Measurements from ENCODE around the gene ADD3.

Gene ADD3

DNA sequence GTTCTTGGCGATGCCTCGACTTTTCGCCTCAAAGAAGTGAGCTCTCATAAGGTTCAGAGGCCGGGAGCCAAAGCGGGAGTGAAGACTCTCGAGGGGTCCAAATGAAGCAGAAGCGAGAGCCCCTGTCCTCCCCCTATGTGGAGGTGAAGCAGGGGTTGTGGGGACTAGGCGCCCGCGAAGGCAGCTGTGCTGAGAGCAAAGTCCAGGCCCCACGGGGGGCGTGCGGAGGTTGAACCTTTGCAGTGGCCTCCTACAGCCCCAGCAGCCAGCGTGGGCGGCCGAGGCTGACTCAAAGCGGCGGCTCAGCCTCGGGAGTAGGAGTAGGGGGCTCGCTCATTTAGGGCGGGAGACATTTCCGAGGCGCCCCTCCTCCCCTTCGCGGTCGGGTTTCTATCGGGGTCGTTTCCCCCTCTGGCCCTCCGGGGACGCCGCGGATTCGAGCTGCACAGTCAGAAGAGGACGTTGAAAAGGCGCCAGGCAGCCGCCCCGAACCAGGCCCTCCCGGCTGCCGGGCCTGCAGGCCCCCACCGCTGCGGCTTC is 553 bp upstream of the ADD3 start (continued):
- TF ChIP-seq ZNF629 (tag by site-specific recombination; IDR thresholded peaks at IDR 0.05) (no peak; the same call in none of the 2 replicates), ZNF274 (IDR thresholded peaks at IDR 0.05; ENCODE audit: low read length) (no peak), ZNF274 (tag by site-specific recombination; IDR thresholded peaks at IDR 0.05; ENCODE audit: borderline replicate concordance) (no peak), ZEB2 (tag by site-specific recombination; IDR thresholded peaks at IDR 0.05) (0 out of 2 replicates have a peak, but pooled peaks have one; percentile 23), SP3 (tag by site-specific recombination; IDR thresholded peaks at IDR 0.05) (no peak; the same call in 1 of the 2 replicates), ZNF2 (tag by site-specific recombination; IDR thresholded peaks at IDR 0.05) (0 out of 2 replicates have a peak, but pooled peaks have one; percentile 15), ZFP3 (tag by site-specific recombination; IDR thresholded peaks at IDR 0.05; ENCODE audit: low read depth) (no peak), HOXD13 (CRISPR knock-in tag; IDR thresholded peaks at IDR 0.05; ENCODE audit: borderline replicate concordance) (no peak), KLF16 (tag by site-specific recombination; IDR thresholded peaks at IDR 0.05) (0 out of 2 replicates have a peak, but pooled peaks have one; percentile 32), ZNF114 (tag by site-specific recombination; IDR thresholded peaks at IDR 0.05) (no peak), ZNF24 (tag by site-specific recombination; IDR thresholded peaks at IDR 0.05) (peak; percentile 81), MZF1 (tag by site-specific recombination; IDR thresholded peaks at IDR 0.05; ENCODE audit: borderline replicate concordance) (no peak), ZNF830 (tag by site-specific recombination; IDR thresholded peaks at IDR 0.05; ENCODE audit: low read depth) (no peak), ZNF112 (tag by site-specific recombination; IDR thresholded peaks at IDR 0.05) (no peak), SETDB1 (IDR thresholded peaks at IDR 0.05; ENCODE audit: insufficient read length, low read length) (no peak), ZNF140 (tag by site-specific recombination; IDR thresholded peaks at IDR 0.05) (no peak), ZNF514 (tag by site-specific recombination; IDR thresholded peaks at IDR 0.05) (no peak), ZNF433 (tag by site-specific recombination; IDR thresholded peaks at IDR 0.05; ENCODE audit: low read depth) (no peak), ZNF791 (tag by site-specific recombination; IDR thresholded peaks at IDR 0.05) (no peak), ZFP37 (tag by site-specific recombination; IDR thresholded peaks at IDR 0.05) (peak; percentile 73; the same call in 1 of the 2 replicates), OSR2 (tag by site-specific recombination; IDR thresholded peaks at IDR 0.05) (no peak)
- TF ChIP-seq, protein P1, sequence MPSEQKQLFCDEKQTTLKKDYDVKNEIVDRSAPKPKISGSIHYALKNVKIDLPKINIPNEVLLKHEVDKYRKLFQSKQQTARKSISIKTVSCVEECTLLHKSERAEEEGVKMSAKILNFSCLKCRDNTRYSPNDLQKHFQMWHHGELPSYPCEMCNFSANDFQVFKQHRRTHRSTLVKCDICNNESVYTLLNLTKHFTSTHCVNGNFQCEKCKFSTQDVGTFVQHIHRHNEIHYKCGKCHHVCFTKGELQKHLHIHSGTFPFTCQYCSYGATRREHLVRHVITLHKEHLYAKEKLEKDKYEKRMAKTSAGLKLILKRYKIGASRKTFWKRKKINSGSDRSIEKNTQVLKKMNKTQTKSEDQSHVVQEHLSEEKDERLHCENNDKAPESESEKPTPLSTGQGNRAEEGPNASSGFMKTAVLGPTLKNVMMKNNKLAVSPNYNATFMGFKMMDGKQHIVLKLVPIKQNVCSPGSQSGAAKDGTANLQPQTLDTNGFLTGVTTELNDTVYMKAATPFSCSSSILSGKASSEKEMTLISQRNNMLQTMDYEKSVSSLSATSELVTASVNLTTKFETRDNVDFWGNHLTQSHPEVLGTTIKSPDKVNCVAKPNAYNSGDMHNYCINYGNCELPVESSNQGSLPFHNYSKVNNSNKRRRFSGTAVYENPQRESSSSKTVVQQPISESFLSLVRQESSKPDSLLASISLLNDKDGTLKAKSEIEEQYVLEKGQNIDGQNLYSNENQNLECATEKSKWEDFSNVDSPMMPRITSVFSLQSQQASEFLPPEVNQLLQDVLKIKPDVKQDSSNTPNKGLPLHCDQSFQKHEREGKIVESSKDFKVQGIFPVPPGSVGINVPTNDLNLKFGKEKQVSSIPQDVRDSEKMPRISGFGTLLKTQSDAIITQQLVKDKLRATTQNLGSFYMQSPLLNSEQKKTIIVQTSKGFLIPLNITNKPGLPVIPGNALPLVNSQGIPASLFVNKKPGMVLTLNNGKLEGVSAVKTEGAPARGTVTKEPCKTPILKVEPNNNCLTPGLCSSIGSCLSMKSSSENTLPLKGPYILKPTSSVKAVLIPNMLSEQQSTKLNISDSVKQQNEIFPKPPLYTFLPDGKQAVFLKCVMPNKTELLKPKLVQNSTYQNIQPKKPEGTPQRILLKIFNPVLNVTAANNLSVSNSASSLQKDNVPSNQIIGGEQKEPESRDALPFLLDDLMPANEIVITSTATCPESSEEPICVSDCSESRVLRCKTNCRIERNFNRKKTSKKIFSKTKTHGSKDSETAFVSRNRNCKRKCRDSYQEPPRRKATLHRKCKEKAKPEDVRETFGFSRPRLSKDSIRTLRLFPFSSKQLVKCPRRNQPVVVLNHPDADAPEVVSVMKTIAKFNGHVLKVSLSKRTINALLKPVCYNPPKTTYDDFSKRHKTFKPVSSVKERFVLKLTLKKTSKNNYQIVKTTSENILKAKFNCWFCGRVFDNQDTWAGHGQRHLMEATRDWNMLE (tag by site-specific recombination; conservative IDR thresholded peaks at IDR 0.05; ENCODE audit: low read depth), result no peak
- TF ChIP-seq, protein P2, sequence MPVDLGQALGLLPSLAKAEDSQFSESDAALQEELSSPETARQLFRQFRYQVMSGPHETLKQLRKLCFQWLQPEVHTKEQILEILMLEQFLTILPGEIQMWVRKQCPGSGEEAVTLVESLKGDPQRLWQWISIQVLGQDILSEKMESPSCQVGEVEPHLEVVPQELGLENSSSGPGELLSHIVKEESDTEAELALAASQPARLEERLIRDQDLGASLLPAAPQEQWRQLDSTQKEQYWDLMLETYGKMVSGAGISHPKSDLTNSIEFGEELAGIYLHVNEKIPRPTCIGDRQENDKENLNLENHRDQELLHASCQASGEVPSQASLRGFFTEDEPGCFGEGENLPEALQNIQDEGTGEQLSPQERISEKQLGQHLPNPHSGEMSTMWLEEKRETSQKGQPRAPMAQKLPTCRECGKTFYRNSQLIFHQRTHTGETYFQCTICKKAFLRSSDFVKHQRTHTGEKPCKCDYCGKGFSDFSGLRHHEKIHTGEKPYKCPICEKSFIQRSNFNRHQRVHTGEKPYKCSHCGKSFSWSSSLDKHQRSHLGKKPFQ (tag by site-specific recombination; IDR thresholded peaks at IDR 0.05), result no peak
- TF ChIP-seq, protein P3, sequence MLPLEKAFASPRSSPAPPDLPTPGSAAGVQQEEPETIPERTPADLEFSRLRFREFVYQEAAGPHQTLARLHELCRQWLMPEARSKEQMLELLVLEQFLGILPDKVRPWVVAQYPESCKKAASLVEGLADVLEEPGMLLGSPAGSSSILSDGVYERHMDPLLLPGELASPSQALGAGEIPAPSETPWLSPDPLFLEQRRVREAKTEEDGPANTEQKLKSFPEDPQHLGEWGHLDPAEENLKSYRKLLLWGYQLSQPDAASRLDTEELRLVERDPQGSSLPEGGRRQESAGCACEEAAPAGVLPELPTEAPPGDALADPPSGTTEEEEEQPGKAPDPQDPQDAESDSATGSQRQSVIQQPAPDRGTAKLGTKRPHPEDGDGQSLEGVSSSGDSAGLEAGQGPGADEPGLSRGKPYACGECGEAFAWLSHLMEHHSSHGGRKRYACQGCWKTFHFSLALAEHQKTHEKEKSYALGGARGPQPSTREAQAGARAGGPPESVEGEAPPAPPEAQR (tag by site-specific recombination; IDR thresholded peaks at IDR 0.05), result no peak
- TF ChIP-seq, protein P4, sequence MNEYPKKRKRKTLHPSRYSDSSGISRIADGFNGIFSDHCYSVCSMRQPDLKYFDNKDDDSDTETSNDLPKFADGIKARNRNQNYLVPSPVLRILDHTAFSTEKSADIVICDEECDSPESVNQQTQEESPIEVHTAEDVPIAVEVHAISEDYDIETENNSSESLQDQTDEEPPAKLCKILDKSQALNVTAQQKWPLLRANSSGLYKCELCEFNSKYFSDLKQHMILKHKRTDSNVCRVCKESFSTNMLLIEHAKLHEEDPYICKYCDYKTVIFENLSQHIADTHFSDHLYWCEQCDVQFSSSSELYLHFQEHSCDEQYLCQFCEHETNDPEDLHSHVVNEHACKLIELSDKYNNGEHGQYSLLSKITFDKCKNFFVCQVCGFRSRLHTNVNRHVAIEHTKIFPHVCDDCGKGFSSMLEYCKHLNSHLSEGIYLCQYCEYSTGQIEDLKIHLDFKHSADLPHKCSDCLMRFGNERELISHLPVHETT (tag by site-specific recombination; IDR thresholded peaks at IDR 0.05), result no peak
- TF ChIP-seq, protein P5, sequence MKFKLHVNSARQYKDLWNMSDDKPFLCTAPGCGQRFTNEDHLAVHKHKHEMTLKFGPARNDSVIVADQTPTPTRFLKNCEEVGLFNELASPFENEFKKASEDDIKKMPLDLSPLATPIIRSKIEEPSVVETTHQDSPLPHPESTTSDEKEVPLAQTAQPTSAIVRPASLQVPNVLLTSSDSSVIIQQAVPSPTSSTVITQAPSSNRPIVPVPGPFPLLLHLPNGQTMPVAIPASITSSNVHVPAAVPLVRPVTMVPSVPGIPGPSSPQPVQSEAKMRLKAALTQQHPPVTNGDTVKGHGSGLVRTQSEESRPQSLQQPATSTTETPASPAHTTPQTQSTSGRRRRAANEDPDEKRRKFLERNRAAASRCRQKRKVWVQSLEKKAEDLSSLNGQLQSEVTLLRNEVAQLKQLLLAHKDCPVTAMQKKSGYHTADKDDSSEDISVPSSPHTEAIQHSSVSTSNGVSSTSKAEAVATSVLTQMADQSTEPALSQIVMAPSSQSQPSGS (tag by site-specific recombination; IDR thresholded peaks at IDR 0.05; ENCODE audit: low read depth), result no peak
- TF ChIP-seq, protein P6, sequence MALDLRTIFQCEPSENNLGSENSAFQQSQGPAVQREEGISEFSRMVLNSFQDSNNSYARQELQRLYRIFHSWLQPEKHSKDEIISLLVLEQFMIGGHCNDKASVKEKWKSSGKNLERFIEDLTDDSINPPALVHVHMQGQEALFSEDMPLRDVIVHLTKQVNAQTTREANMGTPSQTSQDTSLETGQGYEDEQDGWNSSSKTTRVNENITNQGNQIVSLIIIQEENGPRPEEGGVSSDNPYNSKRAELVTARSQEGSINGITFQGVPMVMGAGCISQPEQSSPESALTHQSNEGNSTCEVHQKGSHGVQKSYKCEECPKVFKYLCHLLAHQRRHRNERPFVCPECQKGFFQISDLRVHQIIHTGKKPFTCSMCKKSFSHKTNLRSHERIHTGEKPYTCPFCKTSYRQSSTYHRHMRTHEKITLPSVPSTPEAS (tag by site-specific recombination; IDR thresholded peaks at IDR 0.05), result no peak
- TF ChIP-seq, protein P7, sequence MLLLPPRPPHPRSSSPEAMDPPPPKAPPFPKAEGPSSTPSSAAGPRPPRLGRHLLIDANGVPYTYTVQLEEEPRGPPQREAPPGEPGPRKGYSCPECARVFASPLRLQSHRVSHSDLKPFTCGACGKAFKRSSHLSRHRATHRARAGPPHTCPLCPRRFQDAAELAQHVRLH (tag by site-specific recombination; IDR thresholded peaks at IDR 0.05), result no peak

All from HEK293 (cell line).